SU-DHL-6 (cell line): Measurements from ENCODE around the gene PEX5.

Experiments
- H2AFZ ChIP-seq: fragments of 200-600 bp; sonication (generic); 2 replicates; pipeline ENCODE4 v1.6.1; 2014; ENCODE audit warnings: low read depth, mild to moderate bottlenecking, moderate library complexity, mixed read lengths, antibody characterized with exemption, low read length; ENCODE audit not compliant: severe bottlenecking
- H3F3A ChIP-seq: fragments of 200-600 bp; shearing (Covaris generic); 2 replicates; pipeline ENCODE4 v1.6.0; 2016; ENCODE audit warnings: antibody characterized with exemption, mild to moderate bottlenecking; ENCODE audit not compliant: insufficient read depth
- H3K27ac ChIP-seq: fragments of 200-600 bp; sonication (generic); 2 replicates; pipeline ENCODE4 v1.5.1; 2016; ENCODE audit warnings: low read depth, mild to moderate bottlenecking, low read length, moderate library complexity, mixed read lengths
- H3K27me3 ChIP-seq: fragments of 200-600 bp; sonication (generic), shearing (Covaris generic); 2 replicates; pipeline ENCODE4 v1.6.0; 2014; ENCODE audit warnings: mild to moderate bottlenecking, low read length
- H3K36me3 ChIP-seq: fragments of 200-600 bp; sonication (generic); 2 replicates; pipeline ENCODE4 v1.6.1; 2014; ENCODE audit warnings: mild to moderate bottlenecking, low read length, mixed read lengths
- H3K4me2 ChIP-seq: fragments of 300-600, 200-600 bp; shearing (Covaris generic), sonication (generic); 2 replicates; pipeline ENCODE4 v1.6.0; 2014; ENCODE audit warnings: low read length, low read depth, mild to moderate bottlenecking; ENCODE audit not compliant: poor library complexity, severe bottlenecking
- H3K4me3 ChIP-seq: fragments of 200-600 bp; sonication (generic); 2 replicates; pipeline ENCODE4 v1.5.1; 2014; ENCODE audit warnings: antibody characterized with exemption, low read length, mild to moderate bottlenecking, mixed read lengths; ENCODE audit not compliant: insufficient read depth, poor library complexity, severe bottlenecking
- H3K79me2 ChIP-seq: fragments of 200-600 bp; sonication (generic); 2 replicates; pipeline ENCODE4 v1.6.1; 2014; ENCODE audit warnings: mild to moderate bottlenecking, low read length, moderate library complexity; ENCODE audit not compliant: insufficient read depth
- H3K9ac ChIP-seq: fragments of 200-600 bp; sonication (generic); 2 replicates; pipeline ENCODE4 v1.7.0; 2014; ENCODE audit warnings: mild to moderate bottlenecking, low read length
- H3K9me2 ChIP-seq: fragments of 200-600 bp; sonication (generic); replicated peaks from 2 replicates; pipeline ENCODE4 v1.6.1; 2014; ENCODE audit warnings: low read length; ENCODE audit not compliant: insufficient read depth
- H3K9me3 ChIP-seq: fragments of 200-600 bp; sonication (generic); 2 replicates; pipeline ENCODE4 v1.6.1; 2014; ENCODE audit warnings: low read length, mixed read lengths; ENCODE audit not compliant: insufficient read depth
- H4K20me1 ChIP-seq: fragments of 200-600 bp; sonication (generic); 2 replicates; pipeline ENCODE4 v1.6.1; 2014; ENCODE audit warnings: low read depth, mild to moderate bottlenecking, antibody characterized with exemption, low read length, moderate library complexity, mixed read lengths
- EZH2phosphoT487 ChIP-seq: fragments of 200-600 bp; sonication (generic), shearing (Covaris generic); conservative IDR thresholded peaks from 2 replicates; pipeline ENCODE4 v1.6.1; 2018; ENCODE audit warnings: mild to moderate bottlenecking, antibody characterized with exemption, low read length, moderate library complexity, mixed read lengths
- TF ChIP-seq, protein P1 (sequence below): fragments of 200-600 bp; sonication (generic); IDR thresholded peaks from one replicate; pipeline ENCODE4 v1.5.1; 2017; ENCODE audit warnings: antibody characterized with exemption, mild to moderate bottlenecking, low read length, moderate library complexity; ENCODE audit not compliant: insufficient read depth, poor library complexity, severe bottlenecking

The PEX5 gene

DNA sequence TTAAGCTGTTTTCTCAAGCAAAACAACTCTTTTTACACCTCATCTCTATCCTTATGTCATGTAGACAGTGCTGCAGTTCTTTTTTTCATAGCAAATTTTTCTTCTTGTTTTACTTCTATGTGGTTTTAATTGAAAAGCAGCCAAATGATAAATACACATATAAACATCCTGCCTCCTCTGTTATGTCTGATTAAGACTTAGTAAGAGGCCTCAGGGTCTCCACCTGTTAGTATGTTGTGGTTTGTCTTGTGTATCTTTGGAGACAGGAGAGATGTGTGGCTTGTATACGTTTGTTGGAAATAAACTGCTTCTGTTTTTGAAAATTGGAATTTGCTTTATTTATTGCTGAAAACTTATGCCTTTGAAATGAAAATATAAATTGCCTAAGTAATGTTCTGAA lies 32.0 kb downstream of the PEX5 start:
- no peaks in the 10 kb centered on the region for H3K36me3 ChIP-seq
- no peak overlapping the region for H3K4me3 ChIP-seq
- H3K4me2 ChIP-seq = no peak overlapping the region
- H3K9me3 ChIP-seq = no peaks in the 10 kb centered on the region
- H3K9me2 ChIP-seq = no peaks in the 10 kb centered on the region
- no peaks in the 10 kb centered on the region for H3K27me3 ChIP-seq
- TF ChIP-seq, protein P1, sequence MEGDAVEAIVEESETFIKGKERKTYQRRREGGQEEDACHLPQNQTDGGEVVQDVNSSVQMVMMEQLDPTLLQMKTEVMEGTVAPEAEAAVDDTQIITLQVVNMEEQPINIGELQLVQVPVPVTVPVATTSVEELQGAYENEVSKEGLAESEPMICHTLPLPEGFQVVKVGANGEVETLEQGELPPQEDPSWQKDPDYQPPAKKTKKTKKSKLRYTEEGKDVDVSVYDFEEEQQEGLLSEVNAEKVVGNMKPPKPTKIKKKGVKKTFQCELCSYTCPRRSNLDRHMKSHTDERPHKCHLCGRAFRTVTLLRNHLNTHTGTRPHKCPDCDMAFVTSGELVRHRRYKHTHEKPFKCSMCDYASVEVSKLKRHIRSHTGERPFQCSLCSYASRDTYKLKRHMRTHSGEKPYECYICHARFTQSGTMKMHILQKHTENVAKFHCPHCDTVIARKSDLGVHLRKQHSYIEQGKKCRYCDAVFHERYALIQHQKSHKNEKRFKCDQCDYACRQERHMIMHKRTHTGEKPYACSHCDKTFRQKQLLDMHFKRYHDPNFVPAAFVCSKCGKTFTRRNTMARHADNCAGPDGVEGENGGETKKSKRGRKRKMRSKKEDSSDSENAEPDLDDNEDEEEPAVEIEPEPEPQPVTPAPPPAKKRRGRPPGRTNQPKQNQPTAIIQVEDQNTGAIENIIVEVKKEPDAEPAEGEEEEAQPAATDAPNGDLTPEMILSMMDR = no peak
- no peak for TF ChIP-seq EZH2phosphoT487
- no peak overlapping the region for H3K9ac ChIP-seq
- H2AFZ ChIP-seq = no peak overlapping the region
- H3K27ac ChIP-seq = no peak overlapping the region
- no peaks in the 10 kb centered on the region for H3F3A ChIP-seq
- no peaks in the 10 kb centered on the region for H4K20me1 ChIP-seq
- H3K79me2 ChIP-seq = no peaks in the 10 kb centered on the region

DNA sequence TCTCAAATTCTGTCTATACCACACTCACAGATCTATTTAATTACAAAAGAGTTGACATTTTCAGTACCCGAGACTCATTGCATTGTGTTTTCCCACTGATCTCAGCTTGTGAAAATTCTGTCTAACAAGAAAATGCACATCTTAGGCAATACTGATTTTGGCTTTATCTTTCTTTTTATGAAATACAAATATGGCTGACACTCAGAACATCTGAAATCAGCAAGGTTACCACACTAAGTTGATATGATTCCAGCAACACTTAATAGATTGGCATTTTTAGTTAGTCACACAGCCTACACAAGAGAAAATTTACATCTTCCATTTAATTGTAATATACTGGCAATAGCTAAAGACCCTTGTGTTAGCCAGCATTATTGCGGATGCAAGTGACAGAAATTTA lies 40.3 kb downstream of the PEX5 start:
- no peak for TF ChIP-seq EZH2phosphoT487
- H3K4me2 ChIP-seq = no peak overlapping the region
- H3K79me2 ChIP-seq = no peaks in the 10 kb centered on the region
- no peaks in the 10 kb centered on the region for H4K20me1 ChIP-seq
- no peak overlapping the region for H2AFZ ChIP-seq
- H3K36me3 ChIP-seq = no peaks in the 10 kb centered on the region
- H3K9me3 ChIP-seq = no peaks in the 10 kb centered on the region
- H3F3A ChIP-seq = no peaks in the 10 kb centered on the region
- no peaks in the 10 kb centered on the region for H3K9me2 ChIP-seq
- no peak overlapping the region for H3K4me3 ChIP-seq
- no peak overlapping the region for H3K9ac ChIP-seq
- H3K27ac ChIP-seq = no peak overlapping the region
- H3K27me3 ChIP-seq = no peaks in the 10 kb centered on the region

DNA sequence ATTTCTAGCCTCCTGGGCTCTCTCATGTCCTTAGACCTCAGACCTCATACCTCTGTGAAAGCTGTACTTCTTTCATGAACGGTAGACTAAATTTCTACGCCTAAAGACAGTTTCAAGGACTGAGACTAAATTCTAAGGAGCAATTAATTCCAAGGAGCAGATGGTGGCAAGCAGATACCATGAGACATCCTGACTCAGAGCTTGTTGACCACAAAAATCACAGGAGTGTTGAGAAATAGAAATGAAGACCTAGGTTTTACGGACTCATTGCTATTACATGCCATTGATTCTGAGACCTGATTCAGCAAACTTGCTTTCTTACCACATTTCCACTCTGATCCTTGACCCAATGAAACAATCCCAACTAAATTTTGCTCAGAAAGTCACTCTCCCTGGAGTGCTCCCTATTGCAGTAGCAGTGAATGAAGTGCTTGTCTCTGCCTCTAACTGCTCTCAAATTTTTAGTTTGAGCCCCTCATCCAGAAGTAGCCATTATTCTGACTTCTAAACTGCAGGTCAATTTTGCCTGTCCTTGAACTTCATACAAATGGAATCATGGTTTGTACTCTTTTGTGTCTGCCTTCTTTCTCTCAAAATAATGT lies 52.0 kb downstream of the PEX5 start:
- H2AFZ ChIP-seq = no peak overlapping the region

More for the DNA sequence above, 52.0 kb downstream of the PEX5 start:
- Histone ChIP-seq H4K20me1 (no peaks in the 10 kb centered on the region), H3F3A (no peaks in the 10 kb centered on the region), H3K9ac (no peak overlapping the region), H3K36me3 (no peaks in the 10 kb centered on the region), H3K9me3 (no peaks in the 10 kb centered on the region), H3K9me2 (no peaks in the 10 kb centered on the region), H3K27ac (no peak overlapping the region), H3K79me2 (no peaks in the 10 kb centered on the region), H3K27me3 (no peaks in the 10 kb centered on the region), H3K4me3 (no peak overlapping the region), H3K4me2 (no peak overlapping the region)
- TF ChIP-seq, protein P1 = no peak
- no peak for TF ChIP-seq EZH2phosphoT487
